ENCODE results near the gene LDB2. TPM values are rescaled to one million over a fixed set of nuclear protein-coding genes. Genes with fewer than 3 reads are reported as not detected.

Gene LDB2
- total and polyA plus RNA-seq, 7 donors, result 7.0 to 18.9 (median 10.1) TPM

GRCh38 chr4:16659694-16660093 is 238.8 kb downstream of the LDB2 start:
- no peak for DNase-seq
- no peaks in the 10 kb centered on the region for H3K4me1 ChIP-seq
- no peak overlapping the region for H3K4me3 ChIP-seq
- H3K27ac ChIP-seq, result no peak overlapping the region
- no peaks in the 10 kb centered on the region for H3K9me3 ChIP-seq
- no peaks in the 10 kb centered on the region for H3K36me3 ChIP-seq (ENCODE audit: insufficient read depth in 1 of 2, low read depth in 1 of 2)
- no peak for ATAC-seq
- intact Hi-C loops (cut with DNase I), result no loop called here
- WGBS, 3 donors, result 86 to 89% (median 88%) methylated on average over 3 of the region's 3 CpGs
- no peaks in the 10 kb centered on the region for H3K27me3 ChIP-seq (ENCODE audit: insufficient read depth in 3 of 3, low read length in 2 of 3)
- TF ChIP-seq CTCF (IDR thresholded peaks at IDR 0.05), result no peak

GRCh38 chr4:16659079-16659478 is 239.4 kb downstream of the LDB2 start:
- DNase-seq (no peak), ATAC-seq (no peak)
- intact Hi-C loops (cut with DNase I), result no loop called here
- Histone ChIP-seq H3K4me1 (no peaks in the 10 kb centered on the region), H3K27ac (no peak overlapping the region), H3K27me3 (ENCODE audit: insufficient read depth in 3 of 3, low read length in 2 of 3) (no peaks in the 10 kb centered on the region), H3K36me3 (ENCODE audit: insufficient read depth in 1 of 2, low read depth in 1 of 2) (no peaks in the 10 kb centered on the region), H3K4me3 (no peak overlapping the region), H3K9me3 (no peaks in the 10 kb centered on the region)
- WGBS, 3 donors, result 56 to 60% (median 59%) methylated on average over 6 of the region's 6 CpGs
- TF ChIP-seq CTCF (IDR thresholded peaks at IDR 0.05), result no peak

GRCh38 chr4:16658183-16658582 is 240.3 kb downstream of the LDB2 start:
- no peak for TF ChIP-seq CTCF (IDR thresholded peaks at IDR 0.05)
- no peaks in the 10 kb centered on the region for H3K9me3 ChIP-seq
- H3K27me3 ChIP-seq (ENCODE audit: insufficient read depth in 3 of 3, low read length in 2 of 3), result no peaks in the 10 kb centered on the region
- H3K27ac ChIP-seq, result no peak overlapping the region
- ATAC-seq, result no peak
- 69 to 86% (median 79%) methylated on average over 2 of the region's 2 CpGs for WGBS, 3 donors
- no peak overlapping the region for H3K4me3 ChIP-seq
- H3K36me3 ChIP-seq (ENCODE audit: insufficient read depth in 1 of 2, low read depth in 1 of 2), result no peaks in the 10 kb centered on the region
- DNase-seq, result no peak
- intact Hi-C loops (cut with DNase I), result no loop called here
- H3K4me1 ChIP-seq, result no peaks in the 10 kb centered on the region

- 64 to 73% (median 66%) methylated on average over 3 of the region's 3 CpGs for whole genome bisulfite sequencing, 3 donors
- H3K4me1 ChIP-seq, result no peaks in the 10 kb centered on the region
- H3K9me3 ChIP-seq, result no peaks in the 10 kb centered on the region
- no peak for TF ChIP-seq CTCF (IDR thresholded peaks at IDR 0.05)
- DNase-seq (no peak), ATAC-seq (no peak)
- no peak overlapping the region for H3K27ac ChIP-seq
- H3K4me3 ChIP-seq, result no peak overlapping the region
- intact Hi-C loops (cut with DNase I), result no loop called here
- H3K36me3 ChIP-seq (ENCODE audit: insufficient read depth in 1 of 2, low read depth in 1 of 2), result no peaks in the 10 kb centered on the region
- peaks cover 0 to 3% (median 0%) of the 10 kb centered on the region in 3 donors for H3K27me3 ChIP-seq (ENCODE audit: insufficient read depth in 3 of 3, low read length in 2 of 3)
Observed at GRCh38 chr4:16655111-16655510, 243.3 kb downstream of the LDB2 start.

GRCh38 chr4:16652732-16653305 is 245.6 kb downstream of the LDB2 start:
- no peak for DNase-seq
- no peaks in the 10 kb centered on the region for H3K4me1 ChIP-seq
- intact Hi-C loops (cut with DNase I), result no loop called here
- no peak overlapping the region for H3K27ac ChIP-seq
- H3K4me3 ChIP-seq, result no peak overlapping the region
- no peaks in the 10 kb centered on the region for H3K36me3 ChIP-seq (ENCODE audit: insufficient read depth in 1 of 2, low read depth in 1 of 2)
- peaks cover 0 to 3% (median 0%) of the 10 kb centered on the region in 3 donors for H3K27me3 ChIP-seq (ENCODE audit: insufficient read depth in 3 of 3, low read length in 2 of 3)
- H3K9me3 ChIP-seq, result no peaks in the 10 kb centered on the region
- no peak for TF ChIP-seq CTCF (IDR thresholded peaks at IDR 0.05)
- ATAC-seq, result no peak
- WGBS, 3 donors, result 26 to 35% (median 29%) methylated on average over 8 of the region's 8 CpGs

All from psoas muscle (tissue), 8 donors.